GM12873 (cell line): Measurements from ENCODE around the gene HS6ST3.

Source experiments
- CTCF ChIP-seq: IDR thresholded peaks from 2 replicates; pipeline ENCODE4 v1.5.1; 2012; ENCODE audit warnings: low read depth, mild to moderate bottlenecking, moderate library complexity, low read length, control low read depth; ENCODE audit not compliant: insufficient read depth; ENCODE audit errors: missing control alignments

The HS6ST3 gene

GRCh38 chr13:96677029-96677428 lies 587.1 kb downstream of the HS6ST3 start:
- no peak for TF ChIP-seq CTCF

DNA sequence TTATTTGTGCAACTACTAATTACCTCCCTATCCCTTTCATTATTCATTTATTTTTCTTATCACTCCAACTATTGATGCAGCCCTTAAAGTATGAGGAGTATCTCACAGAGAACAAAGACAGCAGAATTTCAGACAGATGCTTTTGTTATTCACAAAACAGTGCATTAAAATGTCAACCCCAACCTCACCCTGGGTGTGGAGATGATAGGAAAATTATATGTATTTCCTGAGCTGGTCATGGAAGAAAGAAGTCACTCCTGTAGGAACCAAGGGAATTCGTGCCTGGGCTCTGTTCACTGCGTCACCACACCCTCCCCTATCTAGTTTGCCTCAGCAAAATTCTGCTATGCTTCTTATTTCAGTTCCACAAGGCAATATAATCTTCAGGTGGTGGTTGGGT lies 588.9 kb downstream of the HS6ST3 start:
- no peak for TF ChIP-seq CTCF

- no peak for TF ChIP-seq CTCF
Measured at GRCh38 chr13:96680898-96681297, 591.0 kb downstream of the HS6ST3 start.

DNA sequence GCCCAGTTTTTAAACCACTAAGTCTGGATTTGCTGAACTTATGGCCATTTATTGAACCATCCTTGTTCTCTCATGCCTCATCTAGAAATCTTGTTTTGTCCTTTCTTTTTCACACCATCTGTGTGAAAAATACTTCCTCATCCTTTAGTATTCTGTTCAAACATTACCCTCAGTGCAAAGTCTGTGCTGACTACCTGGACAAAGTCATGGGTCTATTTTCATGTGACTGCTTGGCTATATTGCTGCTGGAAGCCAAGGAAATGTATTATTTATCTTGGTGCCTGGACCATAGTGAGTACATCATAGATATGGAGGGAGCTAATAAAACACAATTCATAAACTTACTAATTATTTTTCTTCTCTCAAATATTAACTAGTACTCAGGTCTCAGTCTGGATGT lies 591.9 kb downstream of the HS6ST3 start:
- TF ChIP-seq CTCF, result no peak

DNA sequence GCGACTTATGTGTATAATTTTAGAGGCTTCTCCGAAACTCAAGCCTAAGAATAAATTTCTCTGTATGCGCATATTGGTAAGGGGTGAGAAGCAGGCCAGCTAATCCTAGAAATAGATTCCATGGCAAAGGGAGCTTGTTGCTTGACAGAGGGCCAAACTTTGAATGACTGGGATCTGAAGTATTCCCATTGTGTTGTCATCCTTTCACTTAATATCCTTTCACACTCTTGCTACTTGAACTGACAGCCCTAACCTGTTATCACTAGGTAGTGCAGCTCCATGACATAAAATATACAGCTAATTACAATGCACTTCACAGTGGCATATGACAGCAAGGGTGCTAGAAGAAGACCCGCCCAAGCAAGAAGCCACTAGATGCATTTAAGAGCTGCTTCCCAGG lies 594.6 kb downstream of the HS6ST3 start:
- no peak for TF ChIP-seq CTCF

DNA sequence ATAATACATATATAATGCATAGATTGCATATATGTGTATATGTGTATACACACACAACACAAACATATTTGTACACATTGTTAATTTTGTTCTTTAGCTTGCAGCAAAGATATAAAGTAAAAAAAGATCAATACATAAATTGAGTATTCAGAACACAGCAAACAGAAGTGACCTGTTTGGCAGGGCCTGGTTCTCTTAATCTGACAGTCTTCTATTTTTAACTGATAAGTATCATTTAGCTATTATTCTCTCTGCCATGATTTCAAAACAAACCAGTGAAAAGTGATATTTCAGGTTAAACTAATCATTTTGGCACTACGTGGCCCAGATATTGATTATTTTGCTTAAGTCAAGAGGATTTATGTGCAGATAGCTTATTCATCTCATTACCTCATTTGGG lies 595.0 kb downstream of the HS6ST3 start:
- TF ChIP-seq CTCF, result no peak

DNA sequence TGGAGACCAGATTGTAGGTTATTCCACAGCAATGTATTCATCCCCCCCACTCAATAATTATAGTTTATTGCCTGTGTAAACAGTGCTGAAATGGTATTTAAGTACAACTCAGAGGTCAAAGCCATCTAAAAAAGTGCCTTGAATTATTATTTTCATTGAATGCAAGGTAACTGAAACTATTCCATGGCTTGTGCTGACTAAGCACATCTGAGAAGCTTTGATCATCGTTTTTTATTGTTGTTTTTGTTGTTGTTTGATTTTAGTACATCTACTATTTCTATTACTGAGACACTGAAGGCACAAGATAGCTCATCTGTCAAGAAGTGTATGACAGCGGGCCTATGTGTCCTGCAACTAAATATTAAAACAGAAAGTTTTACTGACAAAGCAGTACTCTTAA lies 596.4 kb downstream of the HS6ST3 start:
- no peak for TF ChIP-seq CTCF

GRCh38 chr13:96687191-96687590 lies 597.3 kb downstream of the HS6ST3 start:
- no peak for TF ChIP-seq CTCF
